Natural killer cell (primary cell): ENCODE data around the gene PRCP. TPM values are rescaled to one million over a fixed set of nuclear protein-coding genes. Genes with fewer than 3 reads are reported as not detected.

Source experiments
- ATAC-seq, 3 donors: fragments of 150-1000 bp in 2 of 3; fragments of 200-7000 bp in 1 of 3; cut with Tn5 transposase; 1 replicate in 1 of 3; 2 replicates in 2 of 3; pipeline ENCODE4 v1.10.0; 2021; ENCODE audit warnings: mild to moderate bottlenecking in 2 of 3, moderate library complexity in 2 of 3
- DNase-seq, 2 donors: peaks; one replicate each; pipeline versions ENCODE4 v3.0.0 to v3.0.0-alpha.2; 2013 to 2021; ENCODE audit warnings: mixed read lengths in 1 of 2
- H3K27ac ChIP-seq: one replicate; pipeline ENCODE4 v1.5.1; 2013; ENCODE audit warnings: mild to moderate bottlenecking, low read length
- H3K27me3 ChIP-seq: one replicate; pipeline ENCODE4 v1.6.1; 2013; ENCODE audit warnings: low read length; ENCODE audit not compliant: control insufficient read depth, insufficient read depth
- H3K36me3 ChIP-seq: one replicate; pipeline ENCODE4 v1.6.1; 2013; ENCODE audit warnings: low read length; ENCODE audit not compliant: control insufficient read depth, insufficient read depth
- H3K4me1 ChIP-seq: one replicate; pipeline ENCODE4 v1.6.1; 2013; ENCODE audit warnings: low read length; ENCODE audit not compliant: control insufficient read depth, insufficient read depth
- H3K4me3 ChIP-seq: one replicate; pipeline ENCODE4 v1.5.1; 2013; ENCODE audit warnings: low read length
- H3K9me3 ChIP-seq: one replicate; pipeline ENCODE4 v1.6.1; 2013; ENCODE audit warnings: low read length; ENCODE audit not compliant: control insufficient read depth, insufficient read depth
- H3K27ac Mint-ChIP-seq, 2 donors: one replicate each; pipeline ENCODE4 v1.8.0; 2022; ENCODE audit warnings: mild to moderate bottlenecking in 2 of 2, mixed read lengths in 2 of 2, moderate library complexity in 1 of 2
- H3K27me3 Mint-ChIP-seq, 2 donors: one replicate each; pipeline ENCODE4 v1.8.0; 2022; ENCODE audit warnings: low read depth in 2 of 2, mixed read lengths in 2 of 2
- H3K36me3 Mint-ChIP-seq: one replicate; pipeline ENCODE4 v1.8.0; 2022; ENCODE audit warnings: mixed read lengths
- H3K4me1 Mint-ChIP-seq, 2 donors: one replicate each; pipeline ENCODE4 v1.8.0; 2022; ENCODE audit warnings: mixed read lengths in 2 of 2
- H3K4me3 Mint-ChIP-seq: one replicate; pipeline ENCODE4 v1.8.0; 2022; ENCODE audit warnings: mild to moderate bottlenecking, moderate library complexity, mixed read lengths
- H3K9me3 Mint-ChIP-seq, 2 donors: one replicate each; pipeline ENCODE4 v1.8.0; 2022; ENCODE audit warnings: mixed read lengths in 2 of 2
- CTCF ChIP-seq: fragments of 200-600 bp; IDR thresholded peaks from one replicate; pipeline ENCODE4 v1.8.0; 2022; ENCODE audit warnings: antibody characterized with exemption
- WGBS: methylation state at CpG from one replicate; pipeline ENCODE4 v1.1.7; 2013; ENCODE audit warnings: missing lambda C conversion rate; ENCODE audit not compliant: insufficient coverage; 5-methylcytosine and 5-hydroxymethylcytosine counted together
- intact Hi-C: fragments of 100-400 bp; cut with micrococcal nuclease; formaldehyde crosslinking; loops from one replicate; pipeline ENCODE4 v1.14.2; 2022
- total RNA-seq, 4 donors: library from RNA; stranded (reverse); fragments of 120-200 nt in 1 of 4; gene quantifications; one replicate each; pipeline versions ENCODE4 v1.2.3 to v1.2.4, GENCODE V29; 2013 to 2022

PRCP gene
- total RNA-seq, 3 donors from 2014 or later (not counting 1 experiment from before 2014, with no cell fraction given): 28.1 to 30.0 (median 30.0) TPM

- ATAC-seq (no peak), DNase-seq (no peak)
- intact Hi-C loops: no loop called here
- Histone ChIP-seq H3K36me3 (no peaks in the 10 kb centered on the region), H3K4me3 (no peak overlapping the region), H3K27me3 (no peaks in the 10 kb centered on the region), H3K27ac (peak overlapping the region; percentile 47), H3K9me3 (no peaks in the 10 kb centered on the region), H3K4me1 (peaks cover 19% of the 10 kb centered on the region)
- no peak overlapping the region for H3K4me3 Mint-ChIP-seq
- TF ChIP-seq CTCF: no peak
- no peaks in the 10 kb centered on the region for H3K9me3 Mint-ChIP-seq
- peaks cover 28 to 40% of the 10 kb centered on the region in 2 donors for H3K4me1 Mint-ChIP-seq
- H3K27ac Mint-ChIP-seq: no peak overlapping the region
- H3K27me3 Mint-ChIP-seq: no peaks in the 10 kb centered on the region
- no peaks in the 10 kb centered on the region for H3K36me3 Mint-ChIP-seq
Observed at GRCh38 chr11:82895437-82896091, 4.7 kb downstream of the PRCP start.

- Histone ChIP-seq H3K36me3 (no peaks in the 10 kb centered on the region), H3K9me3 (no peaks in the 10 kb centered on the region), H3K4me3 (no peak overlapping the region), H3K27me3 (no peaks in the 10 kb centered on the region), H3K27ac (no peak overlapping the region), H3K4me1 (no peaks in the 10 kb centered on the region)
- Mint-ChIP-seq H3K27me3 (no peaks in the 10 kb centered on the region), H3K4me3 (no peak overlapping the region), H3K4me1 (peaks cover 5 to 17% of the 10 kb centered on the region in 2 donors), H3K27ac (no peak overlapping the region), H3K9me3 (no peaks in the 10 kb centered on the region), H3K36me3 (no peaks in the 10 kb centered on the region)
- ATAC-seq (no peak), DNase-seq (no peak)
- whole genome bisulfite sequencing: 78% methylated on average over 2 of the region's 2 CpGs
- intact Hi-C loops: no loop called here
- TF ChIP-seq CTCF: no peak
Observed at GRCh38 chr11:82892611-82893169, 7.5 kb downstream of the PRCP start.

- TF ChIP-seq CTCF: no peak
- Mint-ChIP-seq H3K9me3 (no peaks in the 10 kb centered on the region), H3K36me3 (no peaks in the 10 kb centered on the region), H3K4me1 (peaks cover 6% of the 10 kb centered on the region in 2 donors), H3K4me3 (no peak overlapping the region), H3K27ac (no peak overlapping the region), H3K27me3 (no peaks in the 10 kb centered on the region)
- Histone ChIP-seq H3K36me3 (no peaks in the 10 kb centered on the region), H3K27me3 (no peaks in the 10 kb centered on the region), H3K4me3 (no peak overlapping the region), H3K27ac (no peak overlapping the region), H3K9me3 (no peaks in the 10 kb centered on the region), H3K4me1 (no peaks in the 10 kb centered on the region)
- ATAC-seq: peak in 1 of 3 donors; percentile 32
- intact Hi-C loops: no loop called here
- no peak for DNase-seq
Observed at GRCh38 chr11:82890936-82891335, 9.3 kb downstream of the PRCP start.

- ATAC-seq: no peak
- intact Hi-C loops: no loop called here
- no peaks in the 10 kb centered on the region for H3K36me3 ChIP-seq
- Mint-ChIP-seq H3K9me3 (no peaks in the 10 kb centered on the region), H3K4me3 (no peak overlapping the region), H3K27me3 (no peaks in the 10 kb centered on the region), H3K4me1 (peaks cover 0 to 6% of the 10 kb centered on the region in 2 donors), H3K27ac (no peak overlapping the region), H3K36me3 (no peaks in the 10 kb centered on the region)
- no peak overlapping the region for H3K4me3 ChIP-seq
- no peak for TF ChIP-seq CTCF
- WGBS: 86% methylated on average over 1 of the region's 1 CpG
- DNase-seq: no peak
- H3K27ac ChIP-seq: no peak overlapping the region
- H3K9me3 ChIP-seq: no peaks in the 10 kb centered on the region
- no peaks in the 10 kb centered on the region for H3K27me3 ChIP-seq
- H3K4me1 ChIP-seq: no peaks in the 10 kb centered on the region
Observed at GRCh38 chr11:82890002-82890341, 10.3 kb downstream of the PRCP start.
